HepG2 (cell line): Measurements from ENCODE around the gene POLR3H. TPM values are rescaled to one million over a fixed set of nuclear protein-coding genes. Genes with fewer than 3 reads are reported as not detected.
A peak's percentile ranks its signal among the peaks of the same experiment; 100 is the strongest.

Experiments used
- ARID4A ChIP-seq: sonication (generic); formaldehyde crosslinking; IDR thresholded peaks from 2 replicates; pipeline ENCODE4 v1.5.0; 2020; ENCODE audit warnings: mild to moderate bottlenecking, missing genetic modification reagents, borderline replicate concordance
- FOXC1 ChIP-seq: sonication (generic); formaldehyde crosslinking; IDR thresholded peaks from 2 replicates; pipeline ENCODE4 v1.8.0; 2022; ENCODE audit warnings: mild to moderate bottlenecking, missing genetic modification reagents, borderline replicate concordance
- FOXO1 ChIP-seq: sonication (generic); formaldehyde crosslinking; IDR thresholded peaks from 2 replicates; pipeline ENCODE4 v1.4.0; 2020; ENCODE audit warnings: missing genetic modification reagents
- PAWR ChIP-seq: sonication (generic); formaldehyde crosslinking; IDR thresholded peaks from 2 replicates; pipeline ENCODE4 v1.4.0; 2020; ENCODE audit warnings: missing genetic modification reagents, mild to moderate bottlenecking, borderline replicate concordance
- PHF5A ChIP-seq: IDR thresholded peaks from one replicate; pipeline ENCODE4 v1.6.1; 2018; ENCODE audit warnings: low read depth, missing genetic modification reagents; ENCODE audit not compliant: unreplicated experiment
- ZFP41 ChIP-seq: sonication (generic); formaldehyde crosslinking; IDR thresholded peaks from 2 replicates; pipeline ENCODE4 v1.4.0; 2020; ENCODE audit warnings: mild to moderate bottlenecking, missing genetic modification reagents, borderline replicate concordance
- ZNF180 ChIP-seq: sonication (generic); formaldehyde crosslinking; IDR thresholded peaks from 2 replicates; pipeline ENCODE4 v1.4.0; 2020; ENCODE audit warnings: low read depth, missing genetic modification reagents, borderline replicate concordance
- ZNF496 ChIP-seq: sonication (generic); formaldehyde crosslinking; IDR thresholded peaks from 2 replicates; pipeline ENCODE4 v1.8.1; 2023; ENCODE audit warnings: mild to moderate bottlenecking, moderate library complexity, missing genetic modification reagents; ENCODE audit not compliant: insufficient replicate concordance
- ZNF777 ChIP-seq: sonication (generic); formaldehyde crosslinking; IDR thresholded peaks from 2 replicates; pipeline ENCODE4 v1.4.0; 2020; ENCODE audit warnings: missing genetic modification reagents
- polyA plus RNA-seq, 8 experiments: library from polyadenylated mRNA; depleted of rRNA in 3 of 8; stranded (reverse) in 7 of 8; unstranded in 1 of 8; fragments of >200 nt; fragmentation: Illumina TruSeq in 4 of 8; extraction: Trizol in 4 of 8; gene quantifications; 2 replicates each; pipeline versions ENCODE4 v1.2.1 to v1.2.3, GENCODE V29; 2011 to 2016; ENCODE audit warnings: low read depth in 4 of 8, missing spikeins in 1 of 8, mixed read lengths in 1 of 8; ENCODE audit not compliant: insufficient read depth in 1 of 8
- total RNA-seq, 5 experiments: library from RNA; depleted of rRNA; stranded (reverse); fragments of >200 nt; fragmentation: Illumina TruSeq; extraction: Trizol; gene quantifications; 2 replicates each; pipeline ENCODE4 v1.2.3, GENCODE V29; 2016; ENCODE audit warnings: low read depth in 1 of 5
- TF ChIP-seq, protein P1 (sequence below): sonication (generic); formaldehyde crosslinking; IDR thresholded peaks from 2 replicates; pipeline ENCODE4 v1.5.1; 2020; ENCODE audit warnings: missing genetic modification reagents, mild to moderate bottlenecking, borderline replicate concordance
- TF ChIP-seq, protein P2 (sequence below): sonication (generic); formaldehyde crosslinking; IDR thresholded peaks from 2 replicates; pipeline ENCODE4 v1.4.0; 2020; ENCODE audit warnings: missing genetic modification reagents, borderline replicate concordance

Gene POLR3H
- total and polyA plus RNA-seq, 2 of the 13 experiments (the other 11 are each of a cell fraction or from before 2014, with no cell fraction given), result 10.3 to 28.6 TPM

GRCh38 chr22:41589391-41590241, 45.3 kb upstream of the POLR3H start, which contains the start of gene PMM1 (continued):
- TF ChIP-seq PAWR (no peak), FOXC1 (CRISPR knock-in tag) (no peak), ARID4A (CRISPR knock-in tag) (peak; percentile 92), ZFP41 (CRISPR knock-in tag) (peak; percentile 70; the same call in 1 of the 2 replicates), FOXO1 (CRISPR knock-in tag) (peak; percentile 36; the same call in 1 of the 2 replicates), ZNF496 (no peak), ZNF777 (CRISPR knock-in tag) (no peak), PHF5A (no peak), ZNF180 (CRISPR knock-in tag) (no peak)
- TF ChIP-seq, protein P1, sequence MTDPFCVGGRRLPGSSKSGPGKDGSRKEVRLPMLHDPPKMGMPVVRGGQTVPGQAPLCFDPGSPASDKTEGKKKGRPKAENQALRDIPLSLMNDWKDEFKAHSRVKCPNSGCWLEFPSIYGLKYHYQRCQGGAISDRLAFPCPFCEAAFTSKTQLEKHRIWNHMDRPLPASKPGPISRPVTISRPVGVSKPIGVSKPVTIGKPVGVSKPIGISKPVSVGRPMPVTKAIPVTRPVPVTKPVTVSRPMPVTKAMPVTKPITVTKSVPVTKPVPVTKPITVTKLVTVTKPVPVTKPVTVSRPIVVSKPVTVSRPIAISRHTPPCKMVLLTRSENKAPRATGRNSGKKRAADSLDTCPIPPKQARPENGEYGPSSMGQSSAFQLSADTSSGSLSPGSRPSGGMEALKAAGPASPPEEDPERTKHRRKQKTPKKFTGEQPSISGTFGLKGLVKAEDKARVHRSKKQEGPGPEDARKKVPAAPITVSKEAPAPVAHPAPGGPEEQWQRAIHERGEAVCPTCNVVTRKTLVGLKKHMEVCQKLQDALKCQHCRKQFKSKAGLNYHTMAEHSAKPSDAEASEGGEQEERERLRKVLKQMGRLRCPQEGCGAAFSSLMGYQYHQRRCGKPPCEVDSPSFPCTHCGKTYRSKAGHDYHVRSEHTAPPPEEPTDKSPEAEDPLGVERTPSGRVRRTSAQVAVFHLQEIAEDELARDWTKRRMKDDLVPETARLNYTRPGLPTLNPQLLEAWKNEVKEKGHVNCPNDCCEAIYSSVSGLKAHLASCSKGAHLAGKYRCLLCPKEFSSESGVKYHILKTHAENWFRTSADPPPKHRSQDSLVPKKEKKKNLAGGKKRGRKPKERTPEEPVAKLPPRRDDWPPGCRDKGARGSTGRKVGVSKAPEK, result 0 out of 2 replicates have a peak, but pooled peaks have one; percentile 37
- TF ChIP-seq, protein P2, sequence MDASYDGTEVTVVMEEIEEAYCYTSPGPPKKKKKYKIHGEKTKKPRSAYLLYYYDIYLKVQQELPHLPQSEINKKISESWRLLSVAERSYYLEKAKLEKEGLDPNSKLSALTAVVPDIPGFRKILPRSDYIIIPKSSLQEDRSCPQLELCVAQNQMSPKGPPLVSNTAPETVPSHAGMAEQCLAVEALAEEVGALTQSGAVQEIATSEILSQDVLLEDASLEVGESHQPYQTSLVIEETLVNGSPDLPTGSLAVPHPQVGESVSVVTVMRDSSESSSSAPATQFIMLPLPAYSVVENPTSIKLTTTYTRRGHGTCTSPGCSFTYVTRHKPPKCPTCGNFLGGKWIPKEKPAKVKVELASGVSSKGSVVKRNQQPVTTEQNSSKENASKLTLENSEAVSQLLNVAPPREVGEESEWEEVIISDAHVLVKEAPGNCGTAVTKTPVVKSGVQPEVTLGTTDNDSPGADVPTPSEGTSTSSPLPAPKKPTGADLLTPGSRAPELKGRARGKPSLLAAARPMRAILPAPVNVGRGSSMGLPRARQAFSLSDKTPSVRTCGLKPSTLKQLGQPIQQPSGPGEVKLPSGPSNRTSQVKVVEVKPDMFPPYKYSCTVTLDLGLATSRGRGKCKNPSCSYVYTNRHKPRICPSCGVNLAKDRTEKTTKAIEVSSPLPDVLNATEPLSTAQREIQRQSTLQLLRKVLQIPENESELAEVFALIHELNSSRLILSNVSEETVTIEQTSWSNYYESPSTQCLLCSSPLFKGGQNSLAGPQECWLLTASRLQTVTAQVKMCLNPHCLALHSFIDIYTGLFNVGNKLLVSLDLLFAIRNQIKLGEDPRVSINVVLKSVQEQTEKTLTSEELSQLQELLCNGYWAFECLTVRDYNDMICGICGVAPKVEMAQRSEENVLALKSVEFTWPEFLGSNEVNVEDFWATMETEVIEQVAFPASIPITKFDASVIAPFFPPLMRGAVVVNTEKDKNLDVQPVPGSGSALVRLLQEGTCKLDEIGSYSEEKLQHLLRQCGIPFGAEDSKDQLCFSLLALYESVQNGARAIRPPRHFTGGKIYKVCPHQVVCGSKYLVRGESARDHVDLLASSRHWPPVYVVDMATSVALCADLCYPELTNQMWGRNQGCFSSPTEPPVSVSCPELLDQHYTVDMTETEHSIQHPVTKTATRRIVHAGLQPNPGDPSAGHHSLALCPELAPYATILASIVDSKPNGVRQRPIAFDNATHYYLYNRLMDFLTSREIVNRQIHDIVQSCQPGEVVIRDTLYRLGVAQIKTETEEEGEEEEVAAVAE (CRISPR knock-in tag), result no peak
